ENCODE data around the gene HOOK2.
"Not testable (repeated sequence)": the region's sequence is repeated elsewhere in the genome, so short reads cannot be mapped to it uniquely, and the experiment has no call there.

The HOOK2 gene

DNA sequence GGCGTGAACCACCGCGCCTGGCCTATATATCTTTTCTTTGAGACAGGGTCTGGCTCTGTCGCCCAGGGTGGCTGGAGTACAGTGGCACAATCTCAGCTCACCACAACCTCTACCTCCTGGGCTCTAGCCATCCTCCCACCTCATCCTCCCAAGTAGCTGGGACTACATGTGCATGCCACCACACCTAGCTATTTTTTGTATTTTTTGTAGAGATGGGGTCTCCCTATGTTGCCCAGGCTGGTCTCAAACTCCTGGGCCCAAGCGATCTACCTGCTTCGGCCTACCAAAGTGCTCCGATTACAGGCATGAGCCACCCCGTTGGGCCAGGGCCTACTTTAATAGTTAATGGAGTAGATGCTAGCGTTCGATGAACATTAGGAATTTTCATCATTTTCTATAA is 55.1 kb downstream of the HOOK2 start:
- no peak for DNase-seq

DNA sequence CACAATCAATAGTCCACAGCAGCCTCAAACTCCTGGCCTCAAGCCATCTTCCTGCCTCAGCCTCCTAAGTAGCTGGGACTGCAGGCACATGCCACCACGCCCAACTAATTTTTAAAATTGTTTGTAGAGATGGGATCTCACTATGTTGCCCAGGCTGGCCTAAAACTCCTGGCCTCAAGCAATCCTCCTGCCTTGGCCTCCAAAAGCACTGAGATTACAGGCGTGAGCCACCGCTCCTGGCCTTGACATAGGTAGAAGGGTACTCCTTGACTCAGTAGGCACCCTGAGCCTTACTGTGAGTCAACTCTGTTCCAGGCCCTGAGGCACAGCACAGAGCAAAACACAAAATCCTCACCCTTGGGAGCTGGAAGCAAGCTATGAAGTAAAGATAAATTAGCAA is 59.4 kb downstream of the HOOK2 start:
- no peak for DNase-seq

DNA sequence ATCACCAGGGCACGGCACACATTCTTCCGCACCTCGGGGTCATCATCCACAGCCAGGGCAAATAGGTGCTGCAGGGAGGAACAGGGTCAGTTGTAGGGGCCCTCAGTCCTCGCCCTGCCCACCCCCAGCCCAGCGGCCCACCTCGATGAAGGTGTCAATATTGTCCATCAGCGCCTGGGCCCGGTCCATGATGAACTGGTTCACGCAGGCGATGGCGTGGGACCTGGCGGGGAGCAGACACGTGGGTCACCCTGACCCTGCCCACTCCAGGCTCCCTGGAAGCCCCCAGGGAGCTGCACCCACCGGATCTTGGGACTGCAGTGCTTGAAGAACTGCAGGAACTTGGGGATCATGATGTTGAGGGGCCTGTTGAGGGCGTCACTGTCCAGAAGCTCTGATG is 60.2 kb downstream of the HOOK2 start:
- no peak for DNase-seq

DNA sequence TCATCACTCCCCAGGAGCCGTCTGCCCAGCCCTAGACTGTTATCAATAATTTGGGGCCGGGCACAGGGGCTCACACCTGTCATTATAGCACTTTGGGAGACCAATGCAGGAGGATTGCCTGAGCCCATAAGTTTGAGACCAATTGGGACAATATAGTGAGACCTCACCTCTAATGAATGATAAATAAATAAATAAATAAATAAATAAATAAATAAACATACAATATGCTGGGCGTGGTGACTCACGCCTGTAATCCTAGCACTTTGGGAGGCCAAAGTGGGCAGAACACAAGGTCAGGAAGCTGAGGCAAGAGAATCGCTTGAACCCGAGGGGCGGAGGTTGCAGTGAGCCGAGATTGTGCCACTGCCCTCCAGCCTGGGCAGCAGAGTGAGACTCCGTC is 62.0 kb downstream of the HOOK2 start:
- DNase-seq: not testable (repeated sequence)

Data from stimulated activated CD4-positive, alpha-beta T cell treated with anti-CD3 and anti-CD28 coated beads, Interleukin-15, amount 100 ng/mL, for 24 hours (primary cell).